K562 (cell line): ENCODE data around the gene LY6G6C. TPM values are rescaled to one million over a fixed set of nuclear protein-coding genes. Genes with fewer than 3 reads are reported as not detected.

Source experiments
- ATF7 ChIP-seq: fragments of 450-650 bp; IDR thresholded peaks from 2 replicates; pipeline ENCODE4 v1.7.1; 2014; ENCODE audit warnings: mild to moderate bottlenecking, moderate library complexity
- DNMT1 ChIP-seq: fragments of 450-650 bp; IDR thresholded peaks from 2 replicates; pipeline ENCODE4 v1.6.1; 2016; ENCODE audit warnings: antibody characterized with exemption, mild to moderate bottlenecking
- E2F1 ChIP-seq: sonication (generic); formaldehyde crosslinking; IDR thresholded peaks from 2 replicates; pipeline ENCODE4 v1.8.1; 2023; ENCODE audit warnings: mild to moderate bottlenecking, missing genetic modification reagents, moderate library complexity
- PRDM10 ChIP-seq: fragments of 450-650 bp; IDR thresholded peaks from 2 replicates; pipeline ENCODE4 v1.6.1; 2018; ENCODE audit not compliant: partially characterized antibody
- REST ChIP-seq, 2 experiments: fragments of 450-650 bp; formaldehyde crosslinking in 1 of 2; IDR thresholded peaks; 2 replicates each; pipeline versions ENCODE4 v1.4.0 to v1.6.1; 2014 to 2020; ENCODE audit warnings: mild to moderate bottlenecking in 2 of 2, borderline replicate concordance in 1 of 2, low read depth in 1 of 2
- STAT6 ChIP-seq: sonication (generic); formaldehyde crosslinking; IDR thresholded peaks from 2 replicates; pipeline ENCODE4 v1.8.1; 2023; ENCODE audit warnings: mild to moderate bottlenecking, missing genetic modification reagents
- TCF7L2 ChIP-seq: fragments of 150-350 bp; IDR thresholded peaks from 2 replicates; pipeline ENCODE4 v1.6.1; 2016; ENCODE audit warnings: low read depth, mild to moderate bottlenecking, low read length, moderate library complexity
- THRAP3 ChIP-seq: fragments of 450-650 bp; IDR thresholded peaks from 2 replicates; pipeline ENCODE4 v1.6.1; 2016; ENCODE audit warnings: mild to moderate bottlenecking, inconsistent platforms, borderline replicate concordance
- ZFP36 ChIP-seq: fragments of 150-350 bp; IDR thresholded peaks from 2 replicates; pipeline ENCODE4 v1.6.1; 2018; ENCODE audit warnings: low read length, low read depth; ENCODE audit not compliant: partially characterized antibody
- ZNF174 ChIP-seq: fragments of 250-450 bp; sonication (Bioruptor Pico); IDR thresholded peaks from 2 replicates; pipeline ENCODE4 v1.4.0; 2020; ENCODE audit warnings: mild to moderate bottlenecking
- polyA plus RNA-seq, 8 experiments: library from polyadenylated mRNA; depleted of rRNA in 4 of 8; stranded (reverse) in 5 of 8; unstranded in 3 of 8; fragments of >200 nt; fragmentation: Nextera tagmentation in 2 of 8; fragmentation: Illumina TruSeq in 1 of 8; extraction: Ambion mirVana in 2 of 8; extraction: Trizol in 1 of 8; gene quantifications; 2 replicates each; pipeline versions ENCODE4 v1.2.1 to v1.2.3, GENCODE V29; 2011 to 2014; ENCODE audit warnings: inconsistent platforms in 1 of 8, missing spikeins in 1 of 8
- total RNA-seq, 7 experiments: library from RNA; depleted of rRNA in 6 of 7; stranded (reverse); fragments of >200 nt in 6 of 7; fragmentation: Illumina TruSeq in 2 of 7; extraction: Trizol in 2 of 7; gene quantifications; 2 replicates each; pipeline versions ENCODE4 v1.2.1 to v1.2.3, GENCODE V29; 2011 to 2021; ENCODE audit warnings: low replicate concordance in 1 of 7

Gene LY6G6C
- total and polyA plus RNA-seq, 9 of the 15 experiments (the other 6 are each of a cell fraction or from before 2014, with no cell fraction given) = 0.06 to 0.20 TPM; not detected in 7

- TF ChIP-seq REST (IDR thresholded peaks at IDR 0.05; ENCODE audit: borderline replicate concordance) (0 out of 2 replicates have a peak, but pooled peaks have one; percentile 26), REST (CRISPR knock-in tag; IDR thresholded peaks at IDR 0.05; ENCODE audit: low read depth) (no peak; the same call in 1 of the 2 replicates), ZNF174 (CRISPR knock-in tag) (no peak), ZFP36 (no peak), STAT6 (CRISPR knock-in tag) (peak; percentile 19), E2F1 (no peak), THRAP3 (no peak), TCF7L2 (no peak), PRDM10 (no peak), ATF7 (no peak), DNMT1 (no peak)
These were observed 32.1 kb downstream of the LY6G6C start (continued) for GRCh38 chr6:31689249-31690110.
